Suprapubic skin (tissue), 4 donors: ENCODE measurements around the gene TCAP. TPM values are rescaled to one million over a fixed set of nuclear protein-coding genes. Genes with fewer than 3 reads are reported as not detected.

Experiments used
- DNase-seq, 2 donors: peaks; one replicate each; pipeline ENCODE4 v3.0.0-alpha.2; 2019; ENCODE audit warnings: low spot score in 2 of 2
- H3K27ac ChIP-seq: fragments of 200-600 bp; sonication (generic); one replicate; pipeline ENCODE4 v1.5.1; 2019
- H3K27me3 ChIP-seq: fragments of 200-600 bp; sonication (generic); one replicate; pipeline ENCODE4 v1.5.1; 2019
- H3K36me3 ChIP-seq: fragments of 200-600 bp; sonication (generic); one replicate; pipeline ENCODE4 v1.5.1; 2019
- H3K4me1 ChIP-seq: fragments of 200-600 bp; sonication (generic); one replicate; pipeline ENCODE4 v1.5.1; 2019
- H3K4me3 ChIP-seq: fragments of 200-600 bp; sonication (generic); one replicate; pipeline ENCODE4 v1.5.1; 2019; ENCODE audit warnings: mild to moderate bottlenecking
- H3K9me3 ChIP-seq: fragments of 200-600 bp; sonication (generic); one replicate; pipeline ENCODE4 v1.5.1; 2019
- CTCF ChIP-seq, 2 donors: fragments of 200-600 bp in 1 of 2; fragments of 450-650 bp in 1 of 2; sonication (generic) in 1 of 2; IDR thresholded peaks; one replicate each; pipeline ENCODE4 v1.5.1; 2016 to 2019; ENCODE audit warnings: antibody characterized with exemption in 2 of 2, mild to moderate bottlenecking in 1 of 2, moderate library complexity in 1 of 2
- EP300 ChIP-seq: sonication (generic); formaldehyde crosslinking; IDR thresholded peaks from one replicate; pipeline ENCODE4 v1.6.1; 2017; ENCODE audit warnings: antibody characterized with exemption
- POLR2A ChIP-seq, 2 donors: fragments of 450-650 bp; IDR thresholded peaks; one replicate each; pipeline ENCODE4 v1.6.1; 2017; ENCODE audit warnings: antibody characterized with exemption in 2 of 2, mild to moderate bottlenecking in 2 of 2, moderate library complexity in 2 of 2
- POLR2AphosphoS5 ChIP-seq, 3 donors: sonication (generic); formaldehyde crosslinking; IDR thresholded peaks; one replicate each; pipeline ENCODE4 v1.6.1; 2017; ENCODE audit warnings: antibody characterized with exemption in 3 of 3
- WGBS: methylation state at CpG from one replicate; pipeline ENCODE4 v1.1.5; 2018; 5-methylcytosine and 5-hydroxymethylcytosine counted together
- total RNA-seq, 4 donors: library from RNA; depleted of rRNA; stranded (reverse); fragments of >200 nt; gene quantifications; one replicate each; pipeline ENCODE4 v1.1.0, GENCODE V29; 2016

TCAP gene
- total RNA-seq, 4 donors from 2014 or later = 0.57 to 2.4 (median 1.1) TPM; not detected in 1

GRCh38 chr17:39663340-39663687 lies 1.8 kb upstream of the TCAP start:
- peak overlapping the region; percentile 56 for H3K27ac ChIP-seq
- peaks cover 37% of the 10 kb centered on the region for H3K36me3 ChIP-seq
- H3K9me3 ChIP-seq = no peaks in the 10 kb centered on the region
- H3K27me3 ChIP-seq = peaks cover 33% of the 10 kb centered on the region
- no peak for DNase-seq
- H3K4me1 ChIP-seq = peaks cover 72% of the 10 kb centered on the region
- 80% methylated on average over 2 of the region's 4 CpGs for WGBS
- TF ChIP-seq POLR2A (IDR thresholded peaks at IDR 0.05) (no peak), EP300 (no peak), CTCF (IDR thresholded peaks at IDR 0.05) (no peak), POLR2AphosphoS5 (IDR thresholded peaks at IDR 0.05) (no peak)
- H3K4me3 ChIP-seq = no peak overlapping the region

GRCh38 chr17:39663688-39664580 lies 1.2 kb upstream of the TCAP start:
- no peak for DNase-seq
- H3K9me3 ChIP-seq = no peaks in the 10 kb centered on the region
- 56% methylated on average over 9 of the region's 17 CpGs for WGBS
- H3K4me3 ChIP-seq = no peak overlapping the region
- H3K4me1 ChIP-seq = peaks cover 77% of the 10 kb centered on the region
- H3K27ac ChIP-seq = peak overlapping the region; percentile 56
- peaks cover 39% of the 10 kb centered on the region for H3K27me3 ChIP-seq
- H3K36me3 ChIP-seq = peaks cover 32% of the 10 kb centered on the region
- TF ChIP-seq POLR2A (IDR thresholded peaks at IDR 0.05) = no peak
- TF ChIP-seq POLR2AphosphoS5 (IDR thresholded peaks at IDR 0.05) = no peak
- TF ChIP-seq CTCF (IDR thresholded peaks at IDR 0.05) = no peak
- no peak for TF ChIP-seq EP300

GRCh38 chr17:39665642-39666224 lies 584 bp downstream of the TCAP start:
- no peak for DNase-seq
- TF ChIP-seq CTCF (IDR thresholded peaks at IDR 0.05) (peak in 1 of 2 donors; percentile 18), POLR2A (IDR thresholded peaks at IDR 0.05) (no peak), POLR2AphosphoS5 (IDR thresholded peaks at IDR 0.05) (no peak)
- H3K36me3 ChIP-seq = peaks cover 15% of the 10 kb centered on the region
- H3K9me3 ChIP-seq = no peaks in the 10 kb centered on the region
- 64% methylated on average over 7 of the region's 17 CpGs for WGBS
- peaks cover 70% of the 10 kb centered on the region for H3K4me1 ChIP-seq
- H3K27me3 ChIP-seq = peaks cover 51% of the 10 kb centered on the region
- H3K4me3 ChIP-seq = no peak overlapping the region
- H3K27ac ChIP-seq = no peak overlapping the region

GRCh38 chr17:39666231-39666600 lies 1.1 kb downstream of the TCAP start:
- WGBS = 59% methylated on average over 2 of the region's 2 CpGs
- no peak overlapping the region for H3K27ac ChIP-seq
- H3K4me1 ChIP-seq = peaks cover 72% of the 10 kb centered on the region
- H3K9me3 ChIP-seq = no peaks in the 10 kb centered on the region
- TF ChIP-seq EP300 = no peak
- TF ChIP-seq POLR2A (IDR thresholded peaks at IDR 0.05) = no peak
- no peak for TF ChIP-seq POLR2AphosphoS5 (IDR thresholded peaks at IDR 0.05)
- TF ChIP-seq CTCF (IDR thresholded peaks at IDR 0.05) = no peak
- H3K36me3 ChIP-seq = peaks cover 10% of the 10 kb centered on the region
- peaks cover 54% of the 10 kb centered on the region for H3K27me3 ChIP-seq
- no peak for DNase-seq
- no peak overlapping the region for H3K4me3 ChIP-seq

GRCh38 chr17:39666601-39667261 lies 1.6 kb downstream of the TCAP start:
- no peak for TF ChIP-seq POLR2A (IDR thresholded peaks at IDR 0.05)
- TF ChIP-seq CTCF (IDR thresholded peaks at IDR 0.05) = no peak
- no peak for TF ChIP-seq POLR2AphosphoS5 (IDR thresholded peaks at IDR 0.05)
- DNase-seq = no peak
- peaks cover 54% of the 10 kb centered on the region for H3K27me3 ChIP-seq
- peak overlapping the region; percentile 47 for H3K27ac ChIP-seq
- H3K4me1 ChIP-seq = peaks cover 74% of the 10 kb centered on the region
- WGBS = 45% methylated on average over 8 of the region's 11 CpGs
- no peaks in the 10 kb centered on the region for H3K9me3 ChIP-seq
- peak overlapping the region; percentile 46 for H3K4me3 ChIP-seq
- H3K36me3 ChIP-seq = peaks cover 10% of the 10 kb centered on the region
